ENCODE data around the gene CHRNG. TPM values are rescaled to one million over a fixed set of nuclear protein-coding genes. Genes with fewer than 3 reads are reported as not detected.

The CHRNG gene
- polyA plus RNA-seq, 3 donors = not detected

DNA sequence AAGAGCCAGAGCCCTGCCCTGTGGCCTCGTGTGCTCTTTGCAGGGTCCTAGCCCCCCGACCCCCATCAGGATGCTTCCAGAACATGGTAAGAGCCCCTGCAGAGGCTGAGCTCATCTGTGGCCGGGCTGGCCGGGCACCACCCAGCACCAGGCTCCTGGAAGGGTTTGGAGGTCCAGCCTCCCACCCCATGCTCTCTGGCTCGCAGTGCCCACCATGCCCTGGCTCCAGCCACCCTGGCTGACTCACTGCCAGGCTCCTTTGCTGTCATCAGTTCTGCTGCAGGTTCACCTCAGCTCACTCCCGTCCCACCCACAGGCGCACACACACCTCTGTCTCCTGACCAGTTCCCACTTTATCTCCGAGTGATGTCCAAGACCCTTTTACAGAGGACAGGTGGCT, 48.5 kb downstream of the CHRNG start:
- WGBS, 3 donors = 89 to 94% (median 91%) methylated on average over 8 of the region's 8 CpGs
- H3K27ac ChIP-seq (ENCODE audit: low read depth, low read length) = no peak overlapping the region

DNA sequence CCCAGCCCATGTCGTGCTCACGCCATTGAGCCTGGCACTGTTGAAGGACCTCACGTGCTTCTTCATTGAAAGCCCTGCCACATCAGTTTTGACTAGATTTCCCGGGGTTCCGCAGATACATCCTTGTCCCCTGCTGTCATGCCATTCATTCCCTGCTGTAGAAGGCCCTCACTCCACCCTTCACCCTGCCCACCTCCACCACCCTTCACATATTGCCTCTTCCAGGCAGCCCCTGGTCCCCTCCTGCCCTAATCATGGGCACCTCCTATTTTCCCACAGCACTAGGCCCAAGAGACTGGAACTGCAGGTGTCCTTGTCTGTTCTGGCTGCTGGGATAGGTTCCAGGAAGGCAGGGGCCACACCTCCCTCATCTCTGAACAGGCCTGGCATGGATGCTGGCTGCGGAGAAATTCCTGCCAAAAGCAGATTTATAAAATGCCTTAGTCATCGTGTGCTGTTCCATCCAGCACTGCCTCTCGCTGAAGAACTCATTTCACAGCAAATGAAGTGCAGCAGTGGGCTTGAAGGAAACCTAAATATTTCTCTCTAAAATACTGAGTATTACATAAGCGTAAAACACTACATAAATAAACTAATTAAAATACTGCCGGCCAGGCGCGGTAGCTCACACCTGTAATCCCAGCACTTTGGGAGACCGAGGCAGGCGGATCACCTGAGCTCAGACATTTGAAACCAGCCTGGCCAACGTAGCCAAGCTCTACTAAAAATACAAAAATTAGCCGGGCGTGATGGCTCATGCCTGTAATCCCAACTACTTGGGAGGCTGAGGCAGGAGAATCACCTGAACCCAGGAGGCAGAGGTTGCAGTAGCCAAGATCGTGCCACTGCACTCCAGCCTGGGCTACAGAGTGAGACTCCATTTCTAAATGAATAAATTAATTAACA, 49.4 kb downstream of the CHRNG start:
- no peak overlapping the region for H3K27ac ChIP-seq (ENCODE audit: low read depth, low read length)
- WGBS, 3 donors = 76 to 82% (median 79%) methylated on average over 18 of the region's 18 CpGs

DNA sequence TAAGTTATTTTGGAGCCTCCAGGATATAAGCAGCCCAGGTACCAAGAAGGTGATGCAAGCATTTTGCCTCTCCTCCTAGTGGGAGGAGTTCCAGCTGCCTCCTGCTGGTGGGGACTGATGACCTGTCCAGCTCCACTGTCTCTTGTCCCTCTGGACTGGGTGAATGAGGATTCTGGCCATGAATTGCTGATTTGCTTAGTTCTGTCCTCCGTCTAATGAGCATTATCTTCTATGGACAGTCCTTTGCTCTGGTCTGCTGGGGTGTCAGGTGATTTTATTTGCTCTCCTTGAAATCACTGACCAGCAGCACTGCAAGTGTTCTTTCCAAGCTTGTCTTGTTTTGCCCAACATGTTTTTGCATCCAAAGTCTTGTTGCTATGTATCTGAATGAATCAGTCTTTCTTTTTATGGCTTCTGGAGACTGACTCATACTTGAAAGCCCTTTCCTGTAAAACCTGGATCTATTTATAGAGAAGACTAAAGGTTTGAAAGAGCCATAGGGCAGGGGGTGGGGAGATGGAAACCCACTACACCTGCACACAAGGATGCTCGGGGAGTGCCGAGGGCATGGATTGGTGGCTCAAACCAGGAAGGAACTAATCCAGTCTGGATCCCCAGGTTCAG, 53.4 kb downstream of the CHRNG start:
- WGBS, 3 donors = 84 to 87% (median 85%) methylated on average over 3 of the region's 3 CpGs
- H3K27ac ChIP-seq (ENCODE audit: low read depth, low read length) = no peak overlapping the region

DNA sequence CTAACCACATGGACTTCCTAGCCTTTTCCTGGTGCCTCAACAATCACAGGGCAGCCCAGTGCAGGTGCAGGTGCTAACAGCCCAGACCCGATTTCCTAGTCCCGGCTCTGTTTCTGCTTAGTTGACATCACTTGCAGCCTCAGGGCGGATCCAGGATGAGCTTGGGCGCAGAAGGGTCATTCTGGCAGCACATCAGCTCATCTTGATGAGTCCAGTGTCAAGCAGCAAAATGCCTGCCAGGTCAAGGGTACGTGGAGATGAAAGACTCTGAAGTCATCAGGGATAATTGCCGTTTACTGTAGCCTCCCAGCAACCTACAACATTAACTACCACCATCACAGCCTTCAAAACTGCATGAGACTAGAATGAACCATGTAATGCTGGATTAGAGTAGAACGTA, 54.5 kb downstream of the CHRNG start:
- no peak overlapping the region for H3K27ac ChIP-seq (ENCODE audit: low read depth, low read length)
- WGBS, 3 donors = 76 to 88% (median 87%) methylated on average over 7 of the region's 7 CpGs

Other genes with a start within 250 kb of the CHRNG start
- gene ALPP, start 160.9 kb upstream of the CHRNG start, polyA plus RNA-seq = not detected
- not detected for gene ALPG, start 132.8 kb upstream of the CHRNG start, polyA plus RNA-seq
- under 1 TPM in 2 of 3 donors, not detected in 1; 0.02 to 0.03 TPM for gene ALPI, start 83.5 kb upstream of the CHRNG start, polyA plus RNA-seq
- 1 to 10 TPM in 1 of 3 donors, under 1 TPM in 2; 0.56 to 1.3 (median 0.68) TPM for gene ECEL1, start 51.9 kb upstream of the CHRNG start, polyA plus RNA-seq
- gene PRSS56, start 19.3 kb upstream of the CHRNG start, polyA plus RNA-seq = not detected
- under 1 TPM in 1 of 3 donors, not detected in 2; 0.03 TPM for gene CHRND, start 13.5 kb upstream of the CHRNG start, polyA plus RNA-seq
- 1 to 10 TPM; 1.2 to 1.4 (median 1.3) TPM for gene TIGD1, start 10.9 kb downstream of the CHRNG start, polyA plus RNA-seq
- gene EIF4E2, start 11.0 kb downstream of the CHRNG start, polyA plus RNA-seq = 10 to 100 TPM; 42.4 to 60.2 (median 44.0) TPM
- 10 to 100 TPM in 2 of 3 donors, 1 to 10 TPM in 1; 2.6 to 59.5 (median 18.9) TPM for gene EFHD1, start 93.9 kb downstream of the CHRNG start, polyA plus RNA-seq
- 10 to 100 TPM; 14.6 to 23.6 (median 17.0) TPM for gene GIGYF2, start 157.6 kb downstream of the CHRNG start, polyA plus RNA-seq
- under 1 TPM in 1 of 3 donors, not detected in 2; 0.15 TPM for gene KCNJ13, start 236.9 kb downstream of the CHRNG start, polyA plus RNA-seq

Measured in adipose tissue (tissue), 3 donors.